ENCODE results near the gene GARIN6.

DNA sequence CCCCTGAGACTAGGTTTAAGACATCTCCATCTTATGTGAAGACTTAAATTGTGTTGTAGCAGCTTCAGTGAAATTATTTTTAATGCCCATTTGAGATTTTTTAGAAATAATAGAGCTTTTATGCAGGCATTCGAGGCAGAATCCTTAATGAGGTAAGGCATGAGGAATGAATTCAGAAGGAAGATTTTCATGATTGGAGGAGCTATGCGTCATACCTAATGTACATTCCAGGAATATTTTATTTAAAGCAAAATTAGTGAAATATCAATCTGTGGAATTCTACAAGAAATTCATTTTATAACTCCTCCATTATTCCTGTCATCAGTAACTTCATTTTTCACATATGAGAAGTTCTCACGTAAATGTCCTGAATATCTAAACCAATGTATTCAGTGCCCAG is 36.0 kb upstream of the GARIN6 start:
- TF ChIP-seq, protein P1, sequence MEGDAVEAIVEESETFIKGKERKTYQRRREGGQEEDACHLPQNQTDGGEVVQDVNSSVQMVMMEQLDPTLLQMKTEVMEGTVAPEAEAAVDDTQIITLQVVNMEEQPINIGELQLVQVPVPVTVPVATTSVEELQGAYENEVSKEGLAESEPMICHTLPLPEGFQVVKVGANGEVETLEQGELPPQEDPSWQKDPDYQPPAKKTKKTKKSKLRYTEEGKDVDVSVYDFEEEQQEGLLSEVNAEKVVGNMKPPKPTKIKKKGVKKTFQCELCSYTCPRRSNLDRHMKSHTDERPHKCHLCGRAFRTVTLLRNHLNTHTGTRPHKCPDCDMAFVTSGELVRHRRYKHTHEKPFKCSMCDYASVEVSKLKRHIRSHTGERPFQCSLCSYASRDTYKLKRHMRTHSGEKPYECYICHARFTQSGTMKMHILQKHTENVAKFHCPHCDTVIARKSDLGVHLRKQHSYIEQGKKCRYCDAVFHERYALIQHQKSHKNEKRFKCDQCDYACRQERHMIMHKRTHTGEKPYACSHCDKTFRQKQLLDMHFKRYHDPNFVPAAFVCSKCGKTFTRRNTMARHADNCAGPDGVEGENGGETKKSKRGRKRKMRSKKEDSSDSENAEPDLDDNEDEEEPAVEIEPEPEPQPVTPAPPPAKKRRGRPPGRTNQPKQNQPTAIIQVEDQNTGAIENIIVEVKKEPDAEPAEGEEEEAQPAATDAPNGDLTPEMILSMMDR (conservative IDR thresholded peaks at IDR 0.05): no peak
- no peak for TF ChIP-seq EZH2 (IDR thresholded peaks at IDR 0.05; ENCODE audit: low read depth)

Measured in PC-9 (cell line).